ENCODE data around the gene ADGRF5.

The ADGRF5 gene

DNA sequence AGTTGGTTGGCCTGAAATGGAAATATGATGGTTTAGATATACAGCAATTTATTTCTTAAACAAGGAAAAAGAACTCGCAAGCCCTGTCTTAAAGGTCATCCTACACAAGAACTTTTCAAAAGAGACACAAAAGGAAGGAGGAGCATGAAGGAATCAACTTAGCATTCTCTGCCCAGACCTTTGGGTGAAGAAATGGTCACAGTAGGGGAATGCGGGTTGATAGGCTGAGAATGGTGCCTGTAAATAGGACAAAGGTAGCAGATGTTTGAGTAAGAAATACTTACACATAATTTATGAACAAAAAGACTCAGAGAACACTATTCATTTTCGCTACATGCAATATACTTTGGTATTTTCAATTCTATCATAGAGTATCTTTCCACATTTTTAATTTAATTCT lies 15.0 kb downstream of the ADGRF5 start:
- TF ChIP-seq ZNF302 (tag by site-specific recombination; IDR thresholded peaks at IDR 0.05; ENCODE audit: low read depth) (no peak), ZNF341 (tag by site-specific recombination; IDR thresholded peaks at IDR 0.05; ENCODE audit: low read depth) (no peak), ZNF654 (tag by site-specific recombination; IDR thresholded peaks at IDR 0.05; ENCODE audit: low read depth) (no peak), ZSCAN30 (tag by site-specific recombination; IDR thresholded peaks at IDR 0.05) (no peak), TRIM28 (IDR thresholded peaks at IDR 0.05; ENCODE audit: borderline replicate concordance, low read length) (no peak), ZNF747 (tag by site-specific recombination; IDR thresholded peaks at IDR 0.05) (no peak), ZNF548 (tag by site-specific recombination; IDR thresholded peaks at IDR 0.05) (no peak)
- TF ChIP-seq, protein P1, sequence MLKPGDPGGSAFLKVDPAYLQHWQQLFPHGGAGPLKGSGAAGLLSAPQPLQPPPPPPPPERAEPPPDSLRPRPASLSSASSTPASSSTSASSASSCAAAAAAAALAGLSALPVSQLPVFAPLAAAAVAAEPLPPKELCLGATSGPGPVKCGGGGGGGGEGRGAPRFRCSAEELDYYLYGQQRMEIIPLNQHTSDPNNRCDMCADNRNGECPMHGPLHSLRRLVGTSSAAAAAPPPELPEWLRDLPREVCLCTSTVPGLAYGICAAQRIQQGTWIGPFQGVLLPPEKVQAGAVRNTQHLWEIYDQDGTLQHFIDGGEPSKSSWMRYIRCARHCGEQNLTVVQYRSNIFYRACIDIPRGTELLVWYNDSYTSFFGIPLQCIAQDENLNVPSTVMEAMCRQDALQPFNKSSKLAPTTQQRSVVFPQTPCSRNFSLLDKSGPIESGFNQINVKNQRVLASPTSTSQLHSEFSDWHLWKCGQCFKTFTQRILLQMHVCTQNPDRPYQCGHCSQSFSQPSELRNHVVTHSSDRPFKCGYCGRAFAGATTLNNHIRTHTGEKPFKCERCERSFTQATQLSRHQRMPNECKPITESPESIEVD (tag by site-specific recombination; IDR thresholded peaks at IDR 0.05), result no peak
- ChIA-PET CTCF (no interaction called here), POLR2A (no interaction called here)
- no peak overlapping the region for H3K27ac ChIP-seq (ENCODE audit: extremely low read depth, low read depth, low read length)
- no peaks in the 10 kb centered on the region for H3K9me3 ChIP-seq (ENCODE audit: control insufficient read depth, insufficient read depth, low read depth, low read length)
- H3K4me3 ChIP-seq (ENCODE audit: low read depth, low read length), result no peak overlapping the region
- no peaks in the 10 kb centered on the region for H3K4me1 ChIP-seq (ENCODE audit: control insufficient read depth, insufficient read depth, low read length)
- no peaks in the 10 kb centered on the region for H3K36me3 ChIP-seq (ENCODE audit: control insufficient read depth in 2 of 2, insufficient read depth in 1 of 2, low read length in 2 of 2)

DNA sequence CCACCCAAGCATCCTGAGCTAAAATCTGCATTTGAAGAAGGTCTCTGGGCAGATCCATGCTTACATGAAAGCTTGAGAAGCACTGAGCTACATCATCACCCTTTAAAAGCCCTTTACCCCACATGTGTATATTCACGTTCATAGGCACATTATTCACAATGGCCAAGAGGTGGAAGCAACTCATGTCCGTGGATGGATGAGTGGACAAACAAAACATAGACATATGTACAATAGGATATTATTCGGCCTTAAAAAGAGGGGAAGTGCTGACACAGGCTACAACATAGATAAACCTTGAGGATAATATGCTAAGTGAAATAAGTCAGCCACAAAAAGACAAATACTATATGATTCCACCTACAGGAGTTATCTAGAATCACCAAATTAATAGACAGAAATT lies 17.6 kb downstream of the ADGRF5 start:
- no peak for TF ChIP-seq ZFP37 (tag by site-specific recombination; IDR thresholded peaks at IDR 0.05)
- no peak for TF ChIP-seq ZNF76 (tag by site-specific recombination; IDR thresholded peaks at IDR 0.05; ENCODE audit: borderline replicate concordance, low read depth)
- no peak for TF ChIP-seq ZNF792 (tag by site-specific recombination; IDR thresholded peaks at IDR 0.05)
- TF ChIP-seq, protein P2, sequence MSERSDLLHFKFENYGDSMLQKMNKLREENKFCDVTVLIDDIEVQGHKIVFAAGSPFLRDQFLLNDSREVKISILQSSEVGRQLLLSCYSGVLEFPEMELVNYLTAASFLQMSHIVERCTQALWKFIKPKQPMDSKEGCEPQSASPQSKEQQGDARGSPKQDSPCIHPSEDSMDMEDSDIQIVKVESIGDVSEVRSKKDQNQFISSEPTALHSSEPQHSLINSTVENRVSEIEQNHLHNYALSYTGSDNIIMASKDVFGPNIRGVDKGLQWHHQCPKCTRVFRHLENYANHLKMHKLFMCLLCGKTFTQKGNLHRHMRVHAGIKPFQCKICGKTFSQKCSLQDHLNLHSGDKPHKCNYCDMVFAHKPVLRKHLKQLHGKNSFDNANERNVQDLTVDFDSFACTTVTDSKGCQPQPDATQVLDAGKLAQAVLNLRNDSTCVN (tag by site-specific recombination; optimal IDR thresholded peaks at IDR 0.05), result no peak
- no peak for TF ChIP-seq ZNF138 (tag by site-specific recombination; IDR thresholded peaks at IDR 0.05; ENCODE audit: borderline replicate concordance)
- no peak for TF ChIP-seq ZNF660 (tag by site-specific recombination; IDR thresholded peaks at IDR 0.05)
- no peak for TF ChIP-seq ZNF596 (tag by site-specific recombination; IDR thresholded peaks at IDR 0.05)
- TF ChIP-seq ZNF274 (IDR thresholded peaks at IDR 0.05; ENCODE audit: low read length), result no peak
- TF ChIP-seq ZNF274 (tag by site-specific recombination; IDR thresholded peaks at IDR 0.05; ENCODE audit: borderline replicate concordance), result no peak
- TF ChIP-seq GFI1B (tag by site-specific recombination; IDR thresholded peaks at IDR 0.05), result no peak
- TF ChIP-seq ZNF621 (tag by site-specific recombination; IDR thresholded peaks at IDR 0.05), result no peak
- no peak for TF ChIP-seq ZNF16 (tag by site-specific recombination; IDR thresholded peaks at IDR 0.05; ENCODE audit: low read depth)
- TF ChIP-seq ZNF324 (tag by site-specific recombination; IDR thresholded peaks at IDR 0.05), result no peak
- no peak for TF ChIP-seq OVOL3 (tag by site-specific recombination; IDR thresholded peaks at IDR 0.05)
- TF ChIP-seq, protein P3, sequence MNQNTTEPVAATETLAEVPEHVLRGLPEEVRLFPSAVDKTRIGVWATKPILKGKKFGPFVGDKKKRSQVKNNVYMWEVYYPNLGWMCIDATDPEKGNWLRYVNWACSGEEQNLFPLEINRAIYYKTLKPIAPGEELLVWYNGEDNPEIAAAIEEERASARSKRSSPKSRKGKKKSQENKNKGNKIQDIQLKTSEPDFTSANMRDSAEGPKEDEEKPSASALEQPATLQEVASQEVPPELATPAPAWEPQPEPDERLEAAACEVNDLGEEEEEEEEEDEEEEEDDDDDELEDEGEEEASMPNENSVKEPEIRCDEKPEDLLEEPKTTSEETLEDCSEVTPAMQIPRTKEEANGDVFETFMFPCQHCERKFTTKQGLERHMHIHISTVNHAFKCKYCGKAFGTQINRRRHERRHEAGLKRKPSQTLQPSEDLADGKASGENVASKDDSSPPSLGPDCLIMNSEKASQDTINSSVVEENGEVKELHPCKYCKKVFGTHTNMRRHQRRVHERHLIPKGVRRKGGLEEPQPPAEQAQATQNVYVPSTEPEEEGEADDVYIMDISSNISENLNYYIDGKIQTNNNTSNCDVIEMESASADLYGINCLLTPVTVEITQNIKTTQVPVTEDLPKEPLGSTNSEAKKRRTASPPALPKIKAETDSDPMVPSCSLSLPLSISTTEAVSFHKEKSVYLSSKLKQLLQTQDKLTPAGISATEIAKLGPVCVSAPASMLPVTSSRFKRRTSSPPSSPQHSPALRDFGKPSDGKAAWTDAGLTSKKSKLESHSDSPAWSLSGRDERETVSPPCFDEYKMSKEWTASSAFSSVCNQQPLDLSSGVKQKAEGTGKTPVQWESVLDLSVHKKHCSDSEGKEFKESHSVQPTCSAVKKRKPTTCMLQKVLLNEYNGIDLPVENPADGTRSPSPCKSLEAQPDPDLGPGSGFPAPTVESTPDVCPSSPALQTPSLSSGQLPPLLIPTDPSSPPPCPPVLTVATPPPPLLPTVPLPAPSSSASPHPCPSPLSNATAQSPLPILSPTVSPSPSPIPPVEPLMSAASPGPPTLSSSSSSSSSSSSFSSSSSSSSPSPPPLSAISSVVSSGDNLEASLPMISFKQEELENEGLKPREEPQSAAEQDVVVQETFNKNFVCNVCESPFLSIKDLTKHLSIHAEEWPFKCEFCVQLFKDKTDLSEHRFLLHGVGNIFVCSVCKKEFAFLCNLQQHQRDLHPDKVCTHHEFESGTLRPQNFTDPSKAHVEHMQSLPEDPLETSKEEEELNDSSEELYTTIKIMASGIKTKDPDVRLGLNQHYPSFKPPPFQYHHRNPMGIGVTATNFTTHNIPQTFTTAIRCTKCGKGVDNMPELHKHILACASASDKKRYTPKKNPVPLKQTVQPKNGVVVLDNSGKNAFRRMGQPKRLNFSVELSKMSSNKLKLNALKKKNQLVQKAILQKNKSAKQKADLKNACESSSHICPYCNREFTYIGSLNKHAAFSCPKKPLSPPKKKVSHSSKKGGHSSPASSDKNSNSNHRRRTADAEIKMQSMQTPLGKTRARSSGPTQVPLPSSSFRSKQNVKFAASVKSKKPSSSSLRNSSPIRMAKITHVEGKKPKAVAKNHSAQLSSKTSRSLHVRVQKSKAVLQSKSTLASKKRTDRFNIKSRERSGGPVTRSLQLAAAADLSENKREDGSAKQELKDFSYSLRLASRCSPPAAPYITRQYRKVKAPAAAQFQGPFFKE (tag by site-specific recombination; IDR thresholded peaks at IDR 0.05; ENCODE audit: borderline replicate concordance), result no peak
- no peak for TF ChIP-seq ZNF830 (tag by site-specific recombination; IDR thresholded peaks at IDR 0.05; ENCODE audit: low read depth)
- no peak for TF ChIP-seq ZNF423 (tag by site-specific recombination; IDR thresholded peaks at IDR 0.05)
- no peak for TF ChIP-seq ZSCAN30 (tag by site-specific recombination; IDR thresholded peaks at IDR 0.05)
- TF ChIP-seq, protein P4, sequence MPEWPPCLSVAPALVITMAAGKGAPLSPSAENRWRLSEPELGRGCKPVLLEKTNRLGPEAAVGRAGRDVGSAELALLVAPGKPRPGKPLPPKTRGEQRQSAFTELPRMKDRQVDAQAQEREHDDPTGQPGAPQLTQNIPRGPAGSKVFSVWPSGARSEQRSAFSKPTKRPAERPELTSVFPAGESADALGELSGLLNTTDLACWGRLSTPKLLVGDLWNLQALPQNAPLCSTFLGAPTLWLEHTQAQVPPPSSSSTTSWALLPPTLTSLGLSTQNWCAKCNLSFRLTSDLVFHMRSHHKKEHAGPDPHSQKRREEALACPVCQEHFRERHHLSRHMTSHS (tag by site-specific recombination; IDR thresholded peaks at IDR 0.05), result no peak
- no peak for TF ChIP-seq BCL11B (tag by site-specific recombination; IDR thresholded peaks at IDR 0.05; ENCODE audit: low read depth)
- no peak for TF ChIP-seq KLF16 (tag by site-specific recombination; IDR thresholded peaks at IDR 0.05)
- ChIA-PET POLR2A (no interaction called here), CTCF (interaction anchor here (0.6 to 1.8 kb wide), 6 partner anchors 14 to 159 kb away, joined by 3 to 5 read pairs (median 4); no protein-coding TSS in a partner anchor)
- H3K4me3 ChIP-seq (ENCODE audit: low read depth, low read length), result no peak overlapping the region
- no peaks in the 10 kb centered on the region for H3K36me3 ChIP-seq (ENCODE audit: control insufficient read depth in 2 of 2, insufficient read depth in 1 of 2, low read length in 2 of 2)
- no peak overlapping the region for H3K27ac ChIP-seq (ENCODE audit: extremely low read depth, low read depth, low read length)
- no peaks in the 10 kb centered on the region for H3K4me1 ChIP-seq (ENCODE audit: control insufficient read depth, insufficient read depth, low read length)
- H3K9me3 ChIP-seq (ENCODE audit: control insufficient read depth, insufficient read depth, low read depth, low read length), result no peaks in the 10 kb centered on the region

All from HEK293 (cell line).